ENCODE results near the gene RAPGEF5.

DNA sequence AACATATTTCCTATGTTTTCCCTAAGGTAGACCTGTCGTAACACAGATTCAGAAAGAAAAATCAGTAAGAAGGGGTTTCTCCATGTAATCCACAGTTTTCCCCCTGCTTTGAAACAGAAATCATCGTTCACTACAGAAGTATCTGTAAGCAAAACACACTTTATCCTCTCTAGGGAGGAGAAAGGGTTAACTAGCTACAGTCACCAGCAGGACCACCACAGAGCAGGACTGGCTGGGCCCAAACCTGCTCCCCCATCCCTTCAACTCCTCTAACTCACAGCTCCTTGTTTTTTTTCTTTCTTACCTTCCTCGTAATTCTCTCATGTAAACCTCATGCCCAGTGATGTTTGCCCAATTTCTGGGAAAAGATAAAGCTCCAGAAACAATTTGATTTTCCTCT is 167.7 kb downstream of the RAPGEF5 start:
- TF ChIP-seq, protein P1, sequence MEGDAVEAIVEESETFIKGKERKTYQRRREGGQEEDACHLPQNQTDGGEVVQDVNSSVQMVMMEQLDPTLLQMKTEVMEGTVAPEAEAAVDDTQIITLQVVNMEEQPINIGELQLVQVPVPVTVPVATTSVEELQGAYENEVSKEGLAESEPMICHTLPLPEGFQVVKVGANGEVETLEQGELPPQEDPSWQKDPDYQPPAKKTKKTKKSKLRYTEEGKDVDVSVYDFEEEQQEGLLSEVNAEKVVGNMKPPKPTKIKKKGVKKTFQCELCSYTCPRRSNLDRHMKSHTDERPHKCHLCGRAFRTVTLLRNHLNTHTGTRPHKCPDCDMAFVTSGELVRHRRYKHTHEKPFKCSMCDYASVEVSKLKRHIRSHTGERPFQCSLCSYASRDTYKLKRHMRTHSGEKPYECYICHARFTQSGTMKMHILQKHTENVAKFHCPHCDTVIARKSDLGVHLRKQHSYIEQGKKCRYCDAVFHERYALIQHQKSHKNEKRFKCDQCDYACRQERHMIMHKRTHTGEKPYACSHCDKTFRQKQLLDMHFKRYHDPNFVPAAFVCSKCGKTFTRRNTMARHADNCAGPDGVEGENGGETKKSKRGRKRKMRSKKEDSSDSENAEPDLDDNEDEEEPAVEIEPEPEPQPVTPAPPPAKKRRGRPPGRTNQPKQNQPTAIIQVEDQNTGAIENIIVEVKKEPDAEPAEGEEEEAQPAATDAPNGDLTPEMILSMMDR (IDR thresholded peaks at IDR 0.05): no peak
- TF ChIP-seq POLR2A (IDR thresholded peaks at IDR 0.05): no peak

Measured in thyroid gland (tissue), 4 donors.